Measurements from ENCODE around the gene ONECUT3.

ONECUT3 gene

DNA sequence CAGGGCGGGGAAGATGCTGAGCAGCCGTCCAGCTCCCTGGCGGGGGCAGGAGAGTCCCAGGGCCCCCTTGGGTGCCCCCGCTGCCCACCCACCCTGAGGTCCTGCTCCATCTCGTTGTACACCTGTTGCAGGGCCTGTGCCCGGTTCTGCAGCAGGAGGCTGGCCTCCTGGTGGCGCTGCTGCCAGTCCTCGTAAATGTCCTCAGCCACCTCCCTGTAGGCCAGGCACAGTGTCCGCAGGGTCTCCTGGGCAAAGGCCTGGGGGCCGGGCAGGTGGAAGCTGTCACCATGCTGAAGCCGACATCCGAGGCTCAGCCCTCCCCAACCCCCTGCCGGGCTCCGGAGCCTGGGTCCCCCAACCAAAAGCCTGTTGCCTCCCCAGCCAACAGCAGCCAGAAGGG lies 38.6 kb downstream of the ONECUT3 start:
- H3K4me3 ChIP-seq (ENCODE audit: low read depth, low read length) = no peak overlapping the region
- ChIA-PET POLR2A (interaction anchor here (0.6 kb wide), 1 partner anchor 405 kb away, joined by 3 read pairs; no protein-coding TSS in a partner anchor), CTCF (interaction anchor here (1.2 to 1.8 kb wide), 2 partner anchors 34 to 245 kb away, joined by 4 to 12 read pairs; no protein-coding TSS in a partner anchor)
- no peaks in the 10 kb centered on the region for H3K4me1 ChIP-seq (ENCODE audit: control insufficient read depth, insufficient read depth, low read length)
- peak; percentile 63 for TF ChIP-seq SCRT2 (tag by site-specific recombination; IDR thresholded peaks at IDR 0.05)
- TF ChIP-seq, protein P1, sequence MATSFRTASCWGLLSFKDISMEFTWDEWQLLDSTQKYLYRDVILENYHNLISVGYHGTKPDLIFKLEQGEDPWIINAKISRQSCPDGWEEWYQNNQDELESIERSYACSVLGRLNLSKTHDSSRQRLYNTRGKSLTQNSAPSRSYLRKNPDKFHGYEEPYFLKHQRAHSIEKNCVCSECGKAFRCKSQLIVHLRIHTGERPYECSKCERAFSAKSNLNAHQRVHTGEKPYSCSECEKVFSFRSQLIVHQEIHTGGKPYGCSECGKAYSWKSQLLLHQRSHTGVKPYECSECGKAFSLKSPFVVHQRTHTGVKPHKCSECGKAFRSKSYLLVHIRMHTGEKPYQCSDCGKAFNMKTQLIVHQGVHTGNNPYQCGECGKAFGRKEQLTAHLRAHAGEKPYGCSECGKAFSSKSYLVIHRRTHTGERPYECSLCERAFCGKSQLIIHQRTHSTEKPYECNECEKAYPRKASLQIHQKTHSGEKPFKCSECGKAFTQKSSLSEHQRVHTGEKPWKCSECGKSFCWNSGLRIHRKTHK (tag by site-specific recombination; IDR thresholded peaks at IDR 0.05) = no peak
- no peaks in the 10 kb centered on the region for H3K9me3 ChIP-seq (ENCODE audit: control insufficient read depth, insufficient read depth, low read depth, low read length)
- no peak overlapping the region for H3K27ac ChIP-seq (ENCODE audit: extremely low read depth, low read depth, low read length)
- no peaks in the 10 kb centered on the region for H3K36me3 ChIP-seq (ENCODE audit: control insufficient read depth in 2 of 2, insufficient read depth in 1 of 2, low read length in 2 of 2)

DNA sequence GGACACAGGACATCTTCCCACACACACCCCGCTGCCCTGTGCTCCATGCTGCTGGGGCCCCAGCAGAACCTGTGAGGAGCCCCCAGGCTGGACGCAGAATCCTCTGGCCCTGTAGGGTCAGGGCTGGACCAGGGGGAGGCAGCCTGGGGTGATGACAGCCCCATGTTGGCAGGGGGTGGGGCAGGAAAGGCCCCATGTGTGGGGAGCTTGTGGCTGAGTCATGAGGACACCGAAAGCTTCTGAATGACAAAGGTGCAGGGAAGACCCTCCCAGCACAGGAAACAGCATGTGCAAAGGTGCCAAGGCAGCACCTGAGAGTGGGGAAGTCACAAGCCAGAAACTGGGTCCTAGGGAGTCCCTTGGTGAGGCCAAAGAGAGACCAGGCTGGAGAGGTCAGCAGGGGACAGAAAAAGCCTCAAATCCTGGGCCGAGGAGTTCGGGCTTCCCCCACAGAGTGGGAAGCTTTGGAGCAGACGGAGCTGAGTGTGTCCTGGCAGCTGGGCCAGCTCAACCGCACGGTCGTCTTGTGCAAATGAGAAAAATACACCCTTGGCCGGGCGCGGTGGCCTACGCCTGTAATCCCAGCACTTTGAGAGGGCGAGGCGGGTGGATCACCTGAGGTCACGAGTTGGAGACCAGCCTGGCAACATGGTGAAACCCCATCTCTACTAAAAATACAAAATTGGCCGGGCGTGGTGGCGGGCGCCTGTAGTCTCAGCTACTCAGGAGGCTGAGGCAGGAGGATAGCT lies 41.3 kb downstream of the ONECUT3 start:
- TF ChIP-seq GLIS1 (tag by site-specific recombination; IDR thresholded peaks at IDR 0.05) = 0 out of 2 replicates have a peak, but pooled peaks have one; percentile 15
- no peak for TF ChIP-seq ZSCAN16 (tag by site-specific recombination; IDR thresholded peaks at IDR 0.05)
- TF ChIP-seq, protein P2, sequence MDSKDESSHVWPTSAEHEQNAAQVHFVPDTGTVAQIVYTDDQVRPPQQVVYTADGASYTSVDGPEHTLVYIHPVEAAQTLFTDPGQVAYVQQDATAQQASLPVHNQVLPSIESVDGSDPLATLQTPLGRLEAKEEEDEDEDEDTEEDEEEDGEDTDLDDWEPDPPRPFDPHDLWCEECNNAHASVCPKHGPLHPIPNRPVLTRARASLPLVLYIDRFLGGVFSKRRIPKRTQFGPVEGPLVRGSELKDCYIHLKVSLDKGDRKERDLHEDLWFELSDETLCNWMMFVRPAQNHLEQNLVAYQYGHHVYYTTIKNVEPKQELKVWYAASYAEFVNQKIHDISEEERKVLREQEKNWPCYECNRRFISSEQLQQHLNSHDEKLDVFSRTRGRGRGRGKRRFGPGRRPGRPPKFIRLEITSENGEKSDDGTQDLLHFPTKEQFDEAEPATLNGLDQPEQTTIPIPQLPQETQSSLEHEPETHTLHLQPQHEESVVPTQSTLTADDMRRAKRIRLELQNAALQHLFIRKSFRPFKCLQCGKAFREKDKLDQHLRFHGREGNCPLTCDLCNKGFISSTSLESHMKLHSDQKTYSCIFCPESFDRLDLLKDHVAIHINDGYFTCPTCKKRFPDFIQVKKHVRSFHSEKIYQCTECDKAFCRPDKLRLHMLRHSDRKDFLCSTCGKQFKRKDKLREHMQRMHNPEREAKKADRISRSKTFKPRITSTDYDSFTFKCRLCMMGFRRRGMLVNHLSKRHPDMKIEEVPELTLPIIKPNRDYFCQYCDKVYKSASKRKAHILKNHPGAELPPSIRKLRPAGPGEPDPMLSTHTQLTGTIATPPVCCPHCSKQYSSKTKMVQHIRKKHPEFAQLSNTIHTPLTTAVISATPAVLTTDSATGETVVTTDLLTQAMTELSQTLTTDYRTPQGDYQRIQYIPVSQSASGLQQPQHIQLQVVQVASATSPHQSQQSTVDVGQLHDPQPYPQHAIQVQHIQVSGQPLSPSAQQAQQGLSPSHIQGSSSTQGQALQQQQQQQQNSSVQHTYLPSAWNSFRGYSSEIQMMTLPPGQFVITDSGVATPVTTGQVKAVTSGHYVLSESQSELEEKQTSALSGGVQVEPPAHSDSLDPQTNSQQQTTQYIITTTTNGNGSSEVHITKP (tag by site-specific recombination; IDR thresholded peaks at IDR 0.05) = peak; percentile 56; the same call in 1 of the 2 replicates
- TF ChIP-seq ZBTB20 (tag by site-specific recombination; IDR thresholded peaks at IDR 0.05) = no peak
- TF ChIP-seq, protein P3, sequence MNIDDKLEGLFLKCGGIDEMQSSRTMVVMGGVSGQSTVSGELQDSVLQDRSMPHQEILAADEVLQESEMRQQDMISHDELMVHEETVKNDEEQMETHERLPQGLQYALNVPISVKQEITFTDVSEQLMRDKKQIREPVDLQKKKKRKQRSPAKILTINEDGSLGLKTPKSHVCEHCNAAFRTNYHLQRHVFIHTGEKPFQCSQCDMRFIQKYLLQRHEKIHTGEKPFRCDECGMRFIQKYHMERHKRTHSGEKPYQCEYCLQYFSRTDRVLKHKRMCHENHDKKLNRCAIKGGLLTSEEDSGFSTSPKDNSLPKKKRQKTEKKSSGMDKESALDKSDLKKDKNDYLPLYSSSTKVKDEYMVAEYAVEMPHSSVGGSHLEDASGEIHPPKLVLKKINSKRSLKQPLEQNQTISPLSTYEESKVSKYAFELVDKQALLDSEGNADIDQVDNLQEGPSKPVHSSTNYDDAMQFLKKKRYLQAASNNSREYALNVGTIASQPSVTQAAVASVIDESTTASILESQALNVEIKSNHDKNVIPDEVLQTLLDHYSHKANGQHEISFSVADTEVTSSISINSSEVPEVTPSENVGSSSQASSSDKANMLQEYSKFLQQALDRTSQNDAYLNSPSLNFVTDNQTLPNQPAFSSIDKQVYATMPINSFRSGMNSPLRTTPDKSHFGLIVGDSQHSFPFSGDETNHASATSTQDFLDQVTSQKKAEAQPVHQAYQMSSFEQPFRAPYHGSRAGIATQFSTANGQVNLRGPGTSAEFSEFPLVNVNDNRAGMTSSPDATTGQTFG (tag by site-specific recombination; IDR thresholded peaks at IDR 0.05; ENCODE audit: borderline replicate concordance) = no peak
- TF ChIP-seq ZNF549 (tag by site-specific recombination; IDR thresholded peaks at IDR 0.05) = no peak
- TF ChIP-seq GLIS2 (tag by site-specific recombination; IDR thresholded peaks at IDR 0.05) = 0 out of 2 replicates have a peak, but pooled peaks have one; percentile 22
- peak; percentile 44; the same call in 1 of the 2 replicates for TF ChIP-seq ZIC2 (tag by site-specific recombination; IDR thresholded peaks at IDR 0.05)
- no peak for TF ChIP-seq ZNF248 (tag by site-specific recombination; IDR thresholded peaks at IDR 0.05)
- TF ChIP-seq ZNF404 (tag by site-specific recombination; IDR thresholded peaks at IDR 0.05) = no peak
- no peak for TF ChIP-seq ZNF701 (tag by site-specific recombination; IDR thresholded peaks at IDR 0.05)
- TF ChIP-seq KLF1 (tag by site-specific recombination; IDR thresholded peaks at IDR 0.05) = peak; percentile 98
- H3K4me3 ChIP-seq (ENCODE audit: low read depth, low read length) = no peak overlapping the region
- no peak overlapping the region for H3K27ac ChIP-seq (ENCODE audit: extremely low read depth, low read depth, low read length)
- H3K9me3 ChIP-seq (ENCODE audit: control insufficient read depth, insufficient read depth, low read depth, low read length) = no peaks in the 10 kb centered on the region
- POLR2A ChIA-PET = no interaction called here
- CTCF ChIA-PET = interaction anchor here (0.6 to 7.0 kb wide), 21 partner anchors 8 to 250 kb away, joined by 3 to 49 read pairs (median 4); no protein-coding TSS in a partner anchor
- H3K4me1 ChIP-seq (ENCODE audit: control insufficient read depth, insufficient read depth, low read length) = no peaks in the 10 kb centered on the region
- H3K36me3 ChIP-seq (ENCODE audit: control insufficient read depth in 2 of 2, insufficient read depth in 1 of 2, low read length in 2 of 2) = no peaks in the 10 kb centered on the region

All from HEK293 (cell line).